NK-92 (cell line): ENCODE data around the gene FBXW8.

Experiments used
- DNase-seq: peaks from one replicate; lab custom pipeline; 2025; ENCODE audit not compliant: unreplicated experiment; lab: John Stamatoyannopoulos, UW

FBXW8 gene

DNA sequence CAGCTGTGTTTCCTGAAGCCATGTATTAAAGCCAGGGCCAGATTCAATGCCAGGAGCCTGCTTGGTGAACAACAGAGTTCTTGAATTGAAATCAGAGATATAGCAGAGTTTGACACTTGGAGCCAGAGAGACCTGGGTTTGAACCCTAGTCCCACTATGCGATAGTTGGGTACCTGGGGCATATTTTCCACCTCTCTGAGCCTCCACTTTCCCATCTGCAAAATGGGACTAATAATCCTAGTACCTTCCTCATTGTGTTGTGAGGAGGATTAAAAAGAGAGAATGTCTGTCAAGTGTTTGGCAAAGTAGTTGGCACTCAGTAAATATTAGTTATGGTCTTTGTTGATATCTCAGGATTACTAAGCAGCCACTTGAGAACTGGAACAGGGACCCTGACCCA is 23.5 kb upstream of the FBXW8 start:
- DNase-seq, result no peak

DNA sequence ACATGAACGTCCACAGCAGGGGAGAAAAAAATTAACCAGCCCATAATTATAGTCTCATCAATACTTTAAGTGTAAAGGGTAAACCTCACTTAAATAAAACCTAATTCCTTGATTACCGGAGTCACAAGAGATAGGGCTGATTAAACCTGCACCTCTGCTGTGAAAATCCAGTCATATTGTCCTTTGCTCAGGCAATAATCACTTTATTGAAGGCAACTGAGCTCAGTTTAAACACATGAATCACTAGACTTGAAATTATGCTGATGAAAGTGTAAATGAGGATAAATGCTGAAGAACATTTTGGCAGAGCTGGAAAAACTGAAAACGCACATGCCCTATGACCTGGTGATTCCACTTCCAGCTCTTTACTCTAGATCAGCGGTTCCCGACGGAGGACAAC is 22.9 kb upstream of the FBXW8 start:
- no peak for DNase-seq

GRCh38 chr12:116890330-116890729 is 20.4 kb upstream of the FBXW8 start:
- DNase-seq, result no peak

- DNase-seq, result no peak
These were observed 19.7 kb upstream of the FBXW8 start for GRCh38 chr12:116891019-116891418.

- DNase-seq, result no peak
These were observed 18.2 kb upstream of the FBXW8 start for GRCh38 chr12:116892349-116893140.

- DNase-seq, result no peak
These were observed 15.8 kb upstream of the FBXW8 start for GRCh38 chr12:116894913-116895312.

- no peak for DNase-seq
These were observed 14.3 kb upstream of the FBXW8 start for GRCh38 chr12:116896411-116896924.

DNA sequence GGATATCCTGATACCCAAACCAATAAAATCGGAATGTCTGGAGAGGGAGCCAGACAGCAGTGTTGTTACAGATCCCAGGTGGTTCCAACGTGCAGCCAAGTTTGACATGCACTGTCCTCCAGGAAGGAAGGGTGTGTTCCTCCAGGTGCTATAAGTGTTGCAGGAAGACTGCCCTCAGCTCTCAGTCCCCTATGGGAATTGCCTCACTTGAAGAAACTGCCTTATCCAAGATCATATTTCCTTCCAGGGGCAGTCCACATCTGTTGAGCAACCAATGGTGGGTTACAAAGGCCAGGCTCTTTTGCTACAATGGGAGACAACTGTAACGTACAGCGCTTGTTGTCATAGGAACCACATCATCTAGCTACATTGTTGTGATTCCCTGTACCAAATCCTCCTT is 13.3 kb upstream of the FBXW8 start:
- DNase-seq, result no peak

DNA sequence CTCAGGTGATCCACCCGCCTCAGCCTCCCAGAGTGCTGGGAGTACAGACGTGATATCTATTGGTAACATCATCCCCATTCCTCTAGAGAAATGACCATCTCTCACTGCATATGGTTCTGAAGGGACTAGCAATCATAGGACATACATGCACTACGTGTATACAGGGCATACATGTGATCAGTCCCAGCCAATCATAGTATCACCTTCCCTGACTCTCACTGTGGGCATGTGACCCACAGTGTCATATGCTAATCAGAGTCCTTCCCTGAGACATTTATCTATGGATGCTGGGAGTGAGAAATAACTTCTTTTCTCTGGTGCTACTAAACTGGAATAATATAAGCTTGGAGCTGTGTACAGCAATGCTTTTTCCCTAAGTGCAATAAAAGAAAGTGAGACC is 12.1 kb upstream of the FBXW8 start:
- DNase-seq, result no peak

GRCh38 chr12:116901612-116902011 is 9.1 kb upstream of the FBXW8 start:
- no peak for DNase-seq

DNA sequence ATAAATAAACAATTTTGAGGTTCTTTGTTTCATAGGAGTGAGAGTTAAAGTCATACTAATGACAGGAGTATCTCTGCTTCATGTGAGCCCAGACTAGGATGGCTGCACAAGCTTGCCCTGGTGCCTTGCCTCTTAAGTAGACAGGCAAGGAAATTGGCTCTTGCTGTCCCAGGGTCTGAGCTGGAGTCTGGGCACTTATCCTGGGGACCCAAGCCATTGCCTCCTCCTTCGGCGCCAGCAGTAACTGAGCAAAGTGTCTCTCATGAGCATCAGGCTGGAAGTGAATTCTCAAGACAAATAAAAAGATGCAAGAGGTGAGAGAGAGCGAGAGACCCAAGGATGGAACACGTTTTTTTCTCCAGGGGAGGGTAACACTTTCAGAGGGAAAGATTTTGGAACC is 6.9 kb upstream of the FBXW8 start:
- no peak for DNase-seq

GRCh38 chr12:116906285-116906684 is 4.5 kb upstream of the FBXW8 start:
- DNase-seq, result no peak

GRCh38 chr12:116910280-116910644 is 488 bp upstream of the FBXW8 start:
- no peak for DNase-seq

GRCh38 chr12:116915326-116915725 is 4.6 kb downstream of the FBXW8 start:
- DNase-seq, result no peak

DNA sequence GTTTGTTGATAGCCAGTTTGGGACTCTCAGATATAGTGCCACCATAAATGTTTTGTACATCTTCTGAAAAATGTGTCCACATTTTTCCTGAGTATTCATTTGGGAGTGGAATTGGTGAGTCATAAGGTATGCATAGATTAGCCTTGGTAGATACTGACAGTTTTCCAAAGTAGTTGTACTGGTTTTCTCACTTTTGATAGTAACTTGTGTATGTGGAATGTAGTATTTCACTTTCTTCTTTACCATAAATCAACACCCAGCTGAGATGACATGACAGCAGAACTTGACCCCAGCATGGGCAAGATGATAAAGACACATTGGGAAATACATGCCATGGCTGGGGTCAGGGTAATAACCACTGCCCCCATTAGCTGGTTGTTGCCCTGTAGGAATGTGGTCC is 5.4 kb downstream of the FBXW8 start:
- DNase-seq, result no peak

- no peak for DNase-seq
These were observed 6.0 kb downstream of the FBXW8 start for GRCh38 chr12:116916714-116917114.

DNA sequence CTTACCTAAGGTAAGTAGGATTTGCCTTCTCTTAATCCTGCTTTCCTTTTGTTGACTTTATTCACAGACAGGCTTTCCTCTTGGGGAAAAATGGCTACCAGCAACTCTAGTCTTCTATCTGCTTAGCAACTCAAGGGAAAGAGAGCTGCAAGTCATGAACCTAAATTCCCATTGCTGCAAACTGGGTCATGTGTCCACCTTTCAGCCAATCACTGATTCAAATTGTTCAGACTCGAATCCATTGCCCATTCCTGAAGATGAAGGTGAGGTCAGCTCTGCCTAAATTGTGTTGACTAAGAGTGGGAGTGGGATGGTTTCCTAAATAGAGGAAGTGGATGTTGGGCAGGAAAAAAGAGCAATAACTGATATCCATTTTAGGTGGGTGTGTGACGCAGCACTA is 7.7 kb downstream of the FBXW8 start:
- no peak for DNase-seq

- no peak for DNase-seq
These were observed 8.5 kb downstream of the FBXW8 start for GRCh38 chr12:116919247-116919661.

GRCh38 chr12:116919706-116920485 is 9.1 kb downstream of the FBXW8 start:
- DNase-seq, result no peak

DNA sequence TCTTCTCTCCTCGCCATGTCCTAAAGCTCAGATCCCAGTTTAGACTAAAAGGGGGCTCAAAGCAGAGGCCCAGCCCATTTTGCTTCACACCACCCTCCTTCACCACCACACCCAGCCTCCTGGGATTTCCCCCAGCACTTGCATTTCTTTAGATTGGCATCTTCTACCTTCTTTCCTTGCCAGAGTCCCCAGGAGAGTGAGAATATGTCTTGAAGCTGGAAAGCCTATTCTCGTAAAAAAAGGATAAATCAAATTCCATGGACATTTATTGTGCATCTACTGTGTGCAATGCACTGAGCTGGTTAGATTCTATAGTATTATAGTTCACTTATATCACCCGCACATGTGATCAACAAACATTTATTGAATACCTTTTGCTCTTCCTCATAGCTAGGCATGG is 10.2 kb downstream of the FBXW8 start:
- DNase-seq, result no peak

GRCh38 chr12:116922194-116922897 is 11.6 kb downstream of the FBXW8 start:
- DNase-seq, result no peak
